Inferior parietal cortex (tissue), 1 donor: ENCODE results near the gene FILIP1.
"Not testable (repeated sequence)": the region's sequence is repeated elsewhere in the genome, so short reads cannot be mapped to it uniquely, and the experiment has no call there.

Experiments
- DNase-seq: peaks from one replicate; pipeline ENCODE4 v3.0.0-alpha.2; 2016; ENCODE audit errors: extremely low spot score

Gene FILIP1

GRCh38 chr6:75449630-75450206, 43.9 kb downstream of the FILIP1 start:
- DNase-seq, result no peak

GRCh38 chr6:75446241-75446880, 47.2 kb downstream of the FILIP1 start:
- no peak for DNase-seq

DNA sequence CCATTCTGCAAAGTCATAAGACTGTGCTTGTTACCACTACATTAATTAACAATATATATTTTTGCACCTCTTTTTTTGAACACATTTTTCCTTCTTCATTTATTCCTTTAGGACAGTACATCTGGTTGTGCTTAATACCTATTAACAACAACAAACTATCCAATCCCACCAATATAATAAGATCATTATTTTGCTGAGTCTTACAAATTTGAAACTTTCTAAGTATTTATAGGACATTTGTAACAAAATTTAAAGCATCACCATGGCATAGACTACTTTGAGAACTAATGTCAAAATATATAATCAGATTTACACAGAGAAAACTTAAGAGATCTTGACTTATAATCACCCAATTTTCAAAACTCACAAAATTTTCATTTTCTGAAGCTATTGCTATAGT, 47.9 kb downstream of the FILIP1 start:
- no peak for DNase-seq

DNA sequence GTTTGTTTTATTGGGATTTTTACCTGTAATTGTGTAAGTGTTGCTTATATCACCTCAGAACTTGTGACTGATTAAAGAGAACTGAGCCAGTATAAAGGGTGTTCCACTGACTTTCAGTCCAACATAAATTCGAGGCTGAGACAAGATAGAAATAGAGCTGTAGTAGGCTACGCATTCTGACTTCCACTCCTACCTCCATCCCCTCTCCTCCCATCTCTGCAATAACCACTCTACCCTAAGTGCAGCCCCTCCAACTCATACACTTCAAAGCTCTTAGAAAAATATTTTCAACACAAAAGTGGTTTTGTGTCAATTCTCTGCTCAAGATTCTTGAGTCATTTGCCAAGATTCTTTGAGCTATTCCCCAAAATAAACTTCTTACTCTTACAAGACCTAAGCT, 48.7 kb downstream of the FILIP1 start:
- DNase-seq, result no peak

GRCh38 chr6:75441883-75442282, 51.7 kb downstream of the FILIP1 start:
- not testable (repeated sequence) for DNase-seq

DNA sequence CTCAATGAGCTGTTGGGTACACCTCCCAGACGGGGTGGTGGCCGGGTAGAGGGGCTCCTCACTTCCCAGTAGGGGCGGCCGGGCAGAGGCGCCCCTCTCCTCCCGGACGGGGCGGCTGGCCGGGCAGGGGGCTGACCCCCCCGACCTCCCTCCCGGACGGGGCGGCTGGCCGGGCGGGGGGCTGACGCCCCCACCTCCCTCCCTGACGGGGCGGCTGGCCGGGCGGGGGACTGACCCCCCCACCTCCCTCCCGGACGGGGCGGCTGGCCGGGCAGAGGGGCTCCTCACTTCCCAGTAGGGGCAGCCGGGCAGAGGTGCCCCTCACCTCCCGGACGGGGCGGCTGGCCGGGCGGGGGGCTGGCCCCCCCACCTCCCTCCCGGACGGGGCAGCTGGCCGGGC, 52.1 kb downstream of the FILIP1 start:
- not testable (repeated sequence) for DNase-seq

DNA sequence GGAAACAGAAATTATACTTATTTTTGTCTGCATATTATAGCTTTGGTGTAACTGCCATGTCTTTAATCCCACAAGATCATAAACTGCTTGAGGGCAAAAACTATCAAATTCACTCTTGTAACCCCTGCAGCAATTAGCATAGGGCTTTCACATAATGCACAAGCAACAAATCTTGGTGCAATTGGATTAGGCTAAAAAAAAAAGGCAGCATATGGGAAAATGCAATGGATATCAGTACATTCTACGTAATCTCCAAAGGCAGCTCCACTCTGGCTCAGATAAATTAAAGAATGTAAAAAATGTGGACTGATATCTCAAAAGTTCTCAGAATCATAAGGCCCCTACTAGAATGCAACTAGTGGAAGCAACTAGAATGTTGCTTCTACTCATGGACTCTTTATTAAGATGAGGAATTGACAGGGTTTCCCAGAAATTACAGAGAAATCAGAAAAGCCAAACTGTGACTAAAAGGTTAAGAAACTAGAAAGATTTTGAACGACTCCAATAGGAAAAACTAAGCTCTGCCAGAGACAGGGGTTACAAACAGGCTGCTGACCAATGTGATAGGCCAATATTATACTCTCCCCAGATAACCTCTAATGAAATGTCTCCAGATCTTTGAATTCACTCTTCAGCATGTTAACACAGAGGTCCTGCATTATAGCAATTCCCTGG, 55.0 kb downstream of the FILIP1 start:
- DNase-seq, result no peak

GRCh38 chr6:75438013-75438431, 55.6 kb downstream of the FILIP1 start:
- DNase-seq, result no peak

DNA sequence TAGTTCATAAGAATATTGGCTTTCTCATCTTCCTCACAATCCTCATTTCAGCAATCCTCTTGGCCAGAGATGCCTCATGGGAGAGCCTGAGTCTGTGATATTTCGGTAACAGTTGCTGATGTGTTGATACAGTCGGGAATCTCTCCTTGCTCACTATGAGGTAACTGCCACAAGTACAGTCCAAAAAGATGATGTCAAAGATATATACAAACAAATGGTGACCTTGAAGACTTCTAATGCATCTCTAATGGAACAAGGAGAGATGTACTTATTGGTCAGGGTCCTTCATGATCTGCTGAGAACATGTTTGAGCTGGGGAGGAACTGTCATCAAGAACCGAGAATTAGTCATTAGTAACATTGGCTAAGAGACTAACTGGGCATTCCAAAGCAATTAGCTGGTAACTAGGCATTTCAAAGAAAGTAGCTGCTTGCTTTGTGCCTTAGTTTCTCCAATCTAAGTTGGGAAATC, 56.1 kb downstream of the FILIP1 start:
- no peak for DNase-seq

DNA sequence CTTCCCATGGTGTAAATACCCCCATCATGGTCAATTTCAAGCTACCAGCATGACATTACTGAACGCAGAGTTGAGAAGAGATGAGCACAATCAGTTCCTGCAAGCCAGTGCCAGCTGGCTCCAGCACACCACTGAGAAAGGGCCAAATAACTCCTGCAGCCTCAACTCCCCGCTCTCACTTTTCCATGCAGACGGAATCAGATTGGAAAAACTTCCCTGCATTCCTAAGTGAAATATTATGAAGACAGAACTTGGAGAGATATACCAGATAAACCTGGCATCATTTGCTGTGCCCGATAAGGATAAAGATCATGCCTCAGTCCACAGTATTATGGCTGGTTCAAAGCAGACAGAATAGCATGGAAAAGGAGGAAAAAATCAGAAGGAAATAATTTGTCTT, 56.7 kb downstream of the FILIP1 start:
- DNase-seq, result no peak

DNA sequence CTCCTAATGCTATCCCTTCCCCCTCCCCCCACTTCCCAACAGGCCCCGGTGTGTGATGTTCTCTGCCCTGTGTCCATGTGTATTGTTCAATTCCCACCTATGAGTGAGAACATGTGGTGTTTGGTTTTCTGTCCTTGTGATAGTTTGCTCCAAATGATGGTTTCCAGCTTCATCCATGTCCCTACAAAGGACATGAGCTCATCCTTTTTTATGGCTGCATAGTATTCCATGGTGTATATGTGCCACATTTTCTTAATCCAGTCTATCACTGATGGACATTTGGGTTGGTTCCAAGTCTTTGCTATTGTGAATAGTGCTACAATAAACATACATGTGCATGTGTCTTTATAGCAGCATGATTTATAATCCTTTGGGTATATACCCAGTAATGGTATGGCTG, 60.8 kb downstream of the FILIP1 start:
- not testable (repeated sequence) for DNase-seq

DNA sequence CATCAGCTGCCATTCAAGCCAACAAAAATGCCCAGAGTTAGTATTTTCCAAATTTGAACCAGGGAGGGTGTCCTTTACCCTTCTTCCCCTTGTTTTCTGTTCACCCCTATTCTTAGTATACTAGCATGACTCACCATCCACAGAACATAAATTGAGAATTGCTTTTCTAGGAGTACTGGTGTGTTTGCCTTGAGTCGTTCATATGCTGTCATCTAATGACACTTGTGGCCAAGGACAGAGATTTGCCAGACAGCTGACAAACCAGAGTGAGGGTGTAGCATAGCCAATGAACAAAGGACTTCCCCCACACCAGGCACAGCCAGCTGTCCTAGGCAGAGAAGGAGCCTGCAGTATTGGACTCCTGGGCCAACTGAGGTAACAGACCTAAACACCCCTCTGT, 62.2 kb downstream of the FILIP1 start:
- DNase-seq, result no peak

DNA sequence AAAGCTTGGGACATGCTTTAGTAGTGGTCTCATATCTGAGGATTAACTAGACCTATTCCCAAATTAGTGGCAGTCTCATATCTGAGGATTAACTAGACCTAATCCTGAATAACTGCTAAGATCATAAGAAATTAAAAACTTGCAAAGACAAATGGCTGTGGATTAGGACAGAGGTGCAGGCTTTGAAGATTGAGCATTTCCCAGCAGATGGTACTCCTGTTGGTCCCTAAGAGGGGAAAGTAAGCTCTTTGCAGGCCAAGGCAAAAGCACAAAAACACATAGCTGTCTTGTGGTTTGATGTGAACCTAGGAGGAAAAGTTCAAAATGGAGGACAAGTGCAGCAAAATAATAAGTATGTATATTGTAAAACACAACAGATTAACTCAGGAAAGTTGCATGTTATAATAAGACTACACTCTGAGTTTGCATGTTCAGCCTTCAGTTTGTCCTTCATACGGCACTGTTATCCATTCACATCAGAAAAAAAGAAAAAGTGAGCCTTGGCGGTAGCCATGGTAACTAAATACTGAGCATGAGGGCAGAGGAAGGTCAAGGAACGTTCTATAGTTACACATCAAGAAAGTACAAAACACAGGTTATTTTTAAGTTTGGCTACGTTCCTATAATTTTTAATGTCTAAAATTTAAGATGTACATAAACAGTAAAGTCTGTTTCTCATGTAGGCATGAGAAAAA, 62.8 kb downstream of the FILIP1 start:
- DNase-seq, result no peak

GRCh38 chr6:75429061-75429703, 64.4 kb downstream of the FILIP1 start:
- no peak for DNase-seq

GRCh38 chr6:75428204-75428603, 65.4 kb downstream of the FILIP1 start:
- no peak for DNase-seq

GRCh38 chr6:75427329-75427728, 66.3 kb downstream of the FILIP1 start:
- DNase-seq, result no peak

DNA sequence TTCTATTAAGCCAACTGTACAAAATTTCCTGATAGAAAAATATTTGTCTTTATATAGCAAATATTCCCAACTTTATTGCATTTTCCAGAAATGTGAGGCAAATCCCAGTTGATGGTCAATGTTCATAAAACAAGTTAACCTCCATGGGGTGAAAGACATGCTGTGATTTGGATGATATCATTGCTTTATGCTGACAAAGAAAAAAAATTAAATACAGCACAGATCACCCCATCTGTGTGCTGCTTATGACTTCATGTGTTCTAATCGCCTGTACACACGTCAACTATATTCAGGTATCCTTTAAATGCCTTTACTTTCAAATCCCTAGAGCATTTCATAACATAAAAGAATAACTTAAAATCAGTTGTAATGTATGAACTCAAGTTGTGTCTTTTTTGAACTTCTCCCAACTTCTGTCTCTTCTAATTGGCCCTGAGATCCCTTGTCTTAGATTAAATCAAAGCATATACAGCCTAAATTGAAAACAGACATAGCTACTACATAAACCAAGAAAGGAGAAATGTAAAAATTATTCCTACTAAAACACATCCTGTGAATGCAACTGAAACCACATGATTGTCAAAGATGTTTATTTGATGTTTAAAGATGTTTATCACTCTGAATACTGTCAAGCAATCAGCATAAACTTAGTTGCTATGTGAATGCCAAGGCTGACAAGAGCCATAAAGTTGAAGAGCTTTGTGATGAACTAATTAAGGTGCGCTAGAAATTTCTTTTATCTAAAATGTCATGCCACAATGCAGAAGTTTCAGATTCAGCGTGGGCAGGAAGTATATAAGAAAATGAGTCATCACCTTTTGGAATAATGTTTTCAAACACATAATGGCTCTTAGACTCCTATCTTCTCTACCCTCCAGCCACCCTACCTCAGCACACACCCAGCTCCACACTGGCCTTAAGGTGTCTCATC, 68.7 kb downstream of the FILIP1 start:
- no peak for DNase-seq

GRCh38 chr6:75423386-75423785, 70.2 kb downstream of the FILIP1 start:
- DNase-seq, result no peak

DNA sequence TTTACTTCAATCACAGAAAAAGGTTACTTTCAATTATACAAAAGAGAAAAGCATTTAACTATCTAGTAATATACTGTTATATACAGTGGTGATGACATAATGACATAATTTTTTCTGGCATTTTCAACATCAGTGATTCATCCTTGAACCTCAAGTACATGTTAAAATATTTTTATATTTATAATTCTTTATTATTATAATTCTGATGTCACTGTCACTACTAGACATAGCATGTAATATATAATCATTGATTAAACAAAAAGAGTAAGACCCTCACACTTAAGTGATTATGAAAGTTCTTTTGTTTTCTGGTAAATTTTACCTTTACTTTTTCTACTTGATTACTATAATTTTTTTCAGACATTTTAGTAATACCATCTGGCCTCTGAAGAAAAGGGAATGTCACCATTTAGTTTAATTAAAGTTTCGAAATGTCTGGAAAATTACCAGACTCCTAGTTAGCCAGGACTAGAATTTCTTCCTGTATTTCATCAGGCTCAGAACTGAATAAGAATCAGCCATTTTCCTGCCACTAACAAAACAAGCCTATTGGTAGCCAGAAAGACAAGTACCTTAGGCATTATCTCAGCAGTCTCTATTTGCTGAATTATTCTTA, 71.5 kb downstream of the FILIP1 start:
- no peak for DNase-seq

DNA sequence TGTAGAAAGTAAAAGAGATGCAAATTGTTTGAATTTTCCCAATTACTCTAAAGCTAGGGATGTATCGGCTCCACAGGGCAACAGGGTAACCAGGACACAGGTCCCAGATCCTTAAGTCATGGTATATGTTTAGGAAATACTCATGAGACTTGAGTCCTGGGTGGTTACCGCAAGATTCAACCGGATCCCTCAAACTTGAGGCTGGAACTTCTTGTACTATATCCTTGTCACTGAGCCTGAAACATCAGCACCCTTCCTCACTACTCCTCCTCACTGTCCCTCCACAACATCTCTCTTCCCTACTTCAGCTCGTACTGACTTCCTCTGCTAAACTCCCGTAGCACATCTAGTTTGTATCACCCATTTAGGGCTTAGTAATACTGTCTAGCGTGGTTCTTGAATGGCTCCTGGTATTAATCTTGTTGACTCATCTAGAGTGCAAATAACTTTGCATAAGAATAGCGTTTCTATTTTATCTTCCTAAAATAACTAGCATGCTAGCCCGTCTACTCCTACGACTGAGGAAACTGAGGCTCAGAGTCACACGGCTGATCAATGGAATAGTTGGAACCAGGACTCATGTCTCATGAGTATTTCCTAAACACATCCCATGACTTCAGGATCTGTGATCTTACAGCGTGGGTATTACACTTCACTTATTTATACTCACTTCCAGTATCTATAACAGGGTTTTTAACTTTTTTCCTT, 72.1 kb downstream of the FILIP1 start:
- DNase-seq, result no peak
